GM19328 (cell line): ENCODE measurements around the gene ZNF746.
"Not testable (repeated sequence)": the region's sequence is repeated elsewhere in the genome, so short reads cannot be mapped to it uniquely, and the experiment has no call there.

Experiments
- ATAC-seq: cut with Tn5 transposase; IDR thresholded peaks from one replicate; pipeline ENCODE4 v1.9.1; 2021; ENCODE audit warnings: mild to moderate bottlenecking, moderate library complexity; ENCODE audit not compliant: unreplicated experiment

Gene ZNF746

GRCh38 chr7:149459540-149460452, 37.8 kb downstream of the ZNF746 start:
- peak; percentile 39 for ATAC-seq

GRCh38 chr7:149459201-149459539, 38.4 kb downstream of the ZNF746 start:
- ATAC-seq, result no peak

- no peak for ATAC-seq
Measured at GRCh38 chr7:149458235-149458634, 39.4 kb downstream of the ZNF746 start.

GRCh38 chr7:149457766-149458165, 39.8 kb downstream of the ZNF746 start:
- ATAC-seq, result no peak

GRCh38 chr7:149456506-149457421, 40.8 kb downstream of the ZNF746 start:
- ATAC-seq, result no peak

GRCh38 chr7:149455175-149455950, 42.2 kb downstream of the ZNF746 start:
- ATAC-seq, result no peak

GRCh38 chr7:149454750-149455149, 42.9 kb downstream of the ZNF746 start:
- ATAC-seq, result no peak

GRCh38 chr7:149454006-149454405, 43.6 kb downstream of the ZNF746 start:
- ATAC-seq, result no peak

- ATAC-seq, result no peak
Measured at GRCh38 chr7:149450821-149451220, 46.8 kb downstream of the ZNF746 start.

GRCh38 chr7:149449897-149450296, 47.7 kb downstream of the ZNF746 start:
- no peak for ATAC-seq

- no peak for ATAC-seq
Measured at GRCh38 chr7:149448961-149449360, 48.6 kb downstream of the ZNF746 start.

- not testable (repeated sequence) for ATAC-seq
Measured at GRCh38 chr7:149446026-149446425, 51.6 kb downstream of the ZNF746 start.

GRCh38 chr7:149444287-149444686, 53.3 kb downstream of the ZNF746 start:
- ATAC-seq, result no peak

GRCh38 chr7:149443523-149443922, 54.1 kb downstream of the ZNF746 start:
- ATAC-seq, result no peak

- no peak for ATAC-seq
Measured at GRCh38 chr7:149442924-149443323, 54.7 kb downstream of the ZNF746 start.

- ATAC-seq, result no peak
Measured at GRCh38 chr7:149440222-149440621, 57.4 kb downstream of the ZNF746 start.

- no peak for ATAC-seq
Measured at GRCh38 chr7:149436358-149436757, 61.3 kb downstream of the ZNF746 start.

- ATAC-seq, result no peak
Measured at GRCh38 chr7:149433124-149433523, 64.5 kb downstream of the ZNF746 start.

- no peak for ATAC-seq
Measured at GRCh38 chr7:149432121-149432691, 65.4 kb downstream of the ZNF746 start.

GRCh38 chr7:149431486-149432120, 66.0 kb downstream of the ZNF746 start:
- ATAC-seq, result no peak
